ENCODE results near the gene CD55.

DNA sequence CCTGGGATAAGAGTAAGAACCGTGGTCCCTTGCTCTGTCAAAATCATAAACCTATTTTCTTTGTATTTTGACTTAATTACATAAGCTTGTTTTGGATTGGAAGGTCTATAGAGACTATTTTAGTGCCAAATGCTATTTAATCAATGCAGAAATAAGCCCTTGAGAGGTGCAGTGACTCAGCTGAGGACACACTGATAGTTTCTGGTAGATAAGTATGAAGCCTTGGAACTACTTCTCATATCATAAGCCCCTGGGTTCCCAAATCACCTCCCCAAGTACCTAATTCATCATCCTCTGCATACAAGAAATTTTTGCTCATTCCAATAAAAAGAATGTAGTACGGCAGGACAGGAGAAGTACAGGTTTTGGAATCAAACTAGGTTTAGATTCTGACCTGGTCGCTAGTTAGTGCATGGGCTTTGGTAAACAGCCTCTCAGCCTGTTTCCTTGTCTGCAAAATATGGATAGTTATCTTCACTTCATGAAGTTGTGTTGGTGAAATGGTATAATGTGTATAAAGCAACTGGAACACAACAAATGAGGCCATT is 3.3 kb upstream of the CD55 start:
- TF ChIP-seq, protein P1, sequence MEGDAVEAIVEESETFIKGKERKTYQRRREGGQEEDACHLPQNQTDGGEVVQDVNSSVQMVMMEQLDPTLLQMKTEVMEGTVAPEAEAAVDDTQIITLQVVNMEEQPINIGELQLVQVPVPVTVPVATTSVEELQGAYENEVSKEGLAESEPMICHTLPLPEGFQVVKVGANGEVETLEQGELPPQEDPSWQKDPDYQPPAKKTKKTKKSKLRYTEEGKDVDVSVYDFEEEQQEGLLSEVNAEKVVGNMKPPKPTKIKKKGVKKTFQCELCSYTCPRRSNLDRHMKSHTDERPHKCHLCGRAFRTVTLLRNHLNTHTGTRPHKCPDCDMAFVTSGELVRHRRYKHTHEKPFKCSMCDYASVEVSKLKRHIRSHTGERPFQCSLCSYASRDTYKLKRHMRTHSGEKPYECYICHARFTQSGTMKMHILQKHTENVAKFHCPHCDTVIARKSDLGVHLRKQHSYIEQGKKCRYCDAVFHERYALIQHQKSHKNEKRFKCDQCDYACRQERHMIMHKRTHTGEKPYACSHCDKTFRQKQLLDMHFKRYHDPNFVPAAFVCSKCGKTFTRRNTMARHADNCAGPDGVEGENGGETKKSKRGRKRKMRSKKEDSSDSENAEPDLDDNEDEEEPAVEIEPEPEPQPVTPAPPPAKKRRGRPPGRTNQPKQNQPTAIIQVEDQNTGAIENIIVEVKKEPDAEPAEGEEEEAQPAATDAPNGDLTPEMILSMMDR (IDR thresholded peaks at IDR 0.05): no peak
- no peak for TF ChIP-seq POLR2A (IDR thresholded peaks at IDR 0.05)

All from prostate gland (tissue), 2 donors.